Suprapubic skin (tissue), 4 donors: ENCODE data around the gene ANKRD45.

Experiments used
- CTCF ChIP-seq, 2 donors: fragments of 200-600 bp in 1 of 2; fragments of 450-650 bp in 1 of 2; sonication (generic) in 1 of 2; IDR thresholded peaks; one replicate each; pipeline ENCODE4 v1.5.1; 2016 to 2019; ENCODE audit warnings: antibody characterized with exemption in 2 of 2, mild to moderate bottlenecking in 1 of 2, moderate library complexity in 1 of 2
- EP300 ChIP-seq: sonication (generic); formaldehyde crosslinking; IDR thresholded peaks from one replicate; pipeline ENCODE4 v1.6.1; 2017; ENCODE audit warnings: antibody characterized with exemption
- POLR2A ChIP-seq, 2 donors: fragments of 450-650 bp; IDR thresholded peaks; one replicate each; pipeline ENCODE4 v1.6.1; 2017; ENCODE audit warnings: antibody characterized with exemption in 2 of 2, mild to moderate bottlenecking in 2 of 2, moderate library complexity in 2 of 2
- POLR2AphosphoS5 ChIP-seq, 3 donors: sonication (generic); formaldehyde crosslinking; IDR thresholded peaks; one replicate each; pipeline ENCODE4 v1.6.1; 2017; ENCODE audit warnings: antibody characterized with exemption in 3 of 3

GRCh38 chr1:173688300-173688699 is 18.6 kb upstream of the ANKRD45 start:
- TF ChIP-seq EP300 (no peak), CTCF (IDR thresholded peaks at IDR 0.05) (no peak), POLR2A (IDR thresholded peaks at IDR 0.05) (no peak), POLR2AphosphoS5 (IDR thresholded peaks at IDR 0.05) (no peak)
